ENCODE results near the gene NPAS3. TPM values are rescaled to one million over a fixed set of nuclear protein-coding genes. Genes with fewer than 3 reads are reported as not detected.

NPAS3 gene
- total and polyA plus RNA-seq, 2 of the 13 experiments (the other 11 are each of a cell fraction or from before 2014, with no cell fraction given): not detected

GRCh38 chr14:33229269-33229929 is 290.7 kb downstream of the NPAS3 start:
- intact Hi-C loops (cut with micrococcal nuclease; ENCODE audit: unreplicated experiment) (no loop called here), in situ Hi-C loops (cut with HindIII; ENCODE audit: extremely low pct_ligation_motif_present, low pct_unique_long_range_greater_than_20kb) (no loop called here)
- H3K36me3 ChIP-seq (replicated peaks in 1 of 2; ENCODE audit: control insufficient read depth in 1 of 2, insufficient read depth in 2 of 2, low read length in 2 of 2): no peaks in the 10 kb centered on the region
- DNase-seq (ENCODE audit: low spot score): no peak
- TF ChIP-seq ATF2 (CRISPR knock-in tag; IDR thresholded peaks at IDR 0.05) (no peak), ZBTB7A (CRISPR knock-in tag; IDR thresholded peaks at IDR 0.05) (no peak), TIGD3 (CRISPR knock-in tag; IDR thresholded peaks at IDR 0.05; ENCODE audit: borderline replicate concordance) (no peak), ZNF674 (CRISPR knock-in tag; IDR thresholded peaks at IDR 0.05; ENCODE audit: low read depth) (no peak), SKIL (CRISPR knock-in tag; IDR thresholded peaks at IDR 0.05; ENCODE audit: borderline replicate concordance) (no peak), ZNF280D (CRISPR knock-in tag; IDR thresholded peaks at IDR 0.05) (no peak), ZNF431 (CRISPR knock-in tag; IDR thresholded peaks at IDR 0.05; ENCODE audit: borderline replicate concordance, low read depth) (no peak), JUNB (CRISPR knock-in tag; IDR thresholded peaks at IDR 0.05; ENCODE audit: borderline replicate concordance) (no peak), ZNF546 (CRISPR knock-in tag; conservative IDR thresholded peaks at IDR 0.05) (no peak)
- H4K20me1 ChIP-seq (ENCODE audit: insufficient read depth, low read length): no peaks in the 10 kb centered on the region
- no peaks in the 10 kb centered on the region for H3K4me1 ChIP-seq (ENCODE audit: insufficient read depth, low read length)
- BruUV-seq (replicated peaks): no TSS peak
- H3K4me3 ChIP-seq (replicated peaks in 1 of 3; ENCODE audit: insufficient read depth in 1 of 3, low read depth in 2 of 3, low read length in 3 of 3): no peak overlapping the region
- H3K9ac ChIP-seq (ENCODE audit: insufficient read depth, low read depth, low read length): no peak overlapping the region
- ChIA-PET CTCF (ENCODE audit: low intra/inter-chr PET ratio, low total read pairs) (no interaction called here), POLR2A (no interaction called here)
- no peak for FAIRE-seq
- no peaks in the 10 kb centered on the region for H3K27me3 ChIP-seq (ENCODE audit: control insufficient read depth in 1 of 2, insufficient read depth in 2 of 2, low read length in 2 of 2)
- H3K79me2 ChIP-seq (ENCODE audit: insufficient read depth, low read length): no peaks in the 10 kb centered on the region
- ATAC-seq: no peak
- 12% methylated on average over 10 of the region's 10 CpGs for WGBS (ENCODE audit: low lambda C conversion rate)
- peaks cover 20% of the 10 kb centered on the region for H3K9me3 ChIP-seq (ENCODE audit: low read length)
- H3K4me2 ChIP-seq (ENCODE audit: low read depth, low read length): no peak overlapping the region
- no peak overlapping the region for H3K27ac ChIP-seq (ENCODE audit: extremely low read length, insufficient read depth, low read length)
- no peak overlapping the region for H2AFZ ChIP-seq (ENCODE audit: low read length)

Data from HepG2 (cell line).